HG02588 (cell line): ENCODE data around the gene MRPL50.

Experiments used
- ATAC-seq: cut with Tn5 transposase; IDR thresholded peaks from one replicate; pipeline ENCODE4 v1.9.1; 2021; ENCODE audit warnings: mild to moderate bottlenecking, moderate library complexity; ENCODE audit not compliant: unreplicated experiment

MRPL50 gene

GRCh38 chr9:101342595-101342994 lies 55.8 kb downstream of the MRPL50 start:
- no peak for ATAC-seq

DNA sequence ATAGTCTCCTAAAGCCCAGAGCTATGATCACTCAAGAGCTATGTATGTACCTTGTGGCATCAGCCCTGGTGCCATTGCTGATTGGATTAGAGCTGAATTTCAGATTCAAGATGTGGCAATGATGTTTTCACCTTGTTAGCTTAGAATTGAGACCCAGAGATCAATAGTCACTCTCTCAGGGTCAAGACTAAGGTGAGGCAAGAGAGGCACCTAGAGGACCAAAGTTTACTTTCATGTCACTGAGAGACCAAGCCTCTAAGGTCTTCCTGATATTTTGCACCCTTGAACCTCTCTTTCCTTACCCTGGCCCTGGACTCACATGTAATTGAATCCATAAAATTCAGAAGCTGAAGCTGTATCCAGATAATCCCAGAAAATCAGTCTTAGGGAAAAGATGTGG lies 56.5 kb downstream of the MRPL50 start:
- no peak for ATAC-seq
